Occipital lobe (tissue), 2 donors: ENCODE measurements around the gene TNNI3K. TPM values are rescaled to one million over a fixed set of nuclear protein-coding genes. Genes with fewer than 3 reads are reported as not detected.

Experiments
- DNase-seq: peaks from one replicate; lab custom pipeline; 2025; lab: John Stamatoyannopoulos, UW
- total RNA-seq: library from RNA; depleted of rRNA; stranded (reverse); fragments of >200 nt; gene quantifications from one replicate; pipeline ENCODE4 v1.2.3, GENCODE V29; 2014

The TNNI3K gene
- total RNA-seq, 1 donor from 2014 or later: 23.4 TPM

DNA sequence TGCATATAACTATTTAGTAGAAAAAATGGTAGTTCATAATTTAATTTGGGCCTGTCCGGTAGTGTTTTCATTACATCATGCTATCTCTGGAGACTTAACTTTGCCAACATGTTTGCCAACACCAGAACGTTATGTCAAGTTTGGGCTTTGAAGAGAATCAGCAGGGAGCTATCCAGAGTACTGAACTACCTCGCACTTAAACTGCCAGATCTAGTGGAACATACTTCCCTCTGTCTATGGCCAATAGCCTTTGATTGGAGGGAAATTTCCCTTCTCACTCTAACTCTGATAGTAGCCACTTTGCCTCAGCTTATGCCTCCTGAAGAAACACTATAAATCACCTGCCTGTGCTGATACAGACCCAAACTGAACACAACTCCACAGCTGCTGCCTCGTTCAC is 267.2 kb downstream of the TNNI3K start:
- DNase-seq: no peak

GRCh38 chr1:74502858-74503257 is 267.7 kb downstream of the TNNI3K start:
- DNase-seq: no peak

- DNase-seq: peak; percentile 64
Measured at GRCh38 chr1:74504125-74504932, 269.1 kb downstream of the TNNI3K start.

- DNase-seq: peak; percentile 35
Measured at GRCh38 chr1:74504933-74505512, 269.8 kb downstream of the TNNI3K start.

DNA sequence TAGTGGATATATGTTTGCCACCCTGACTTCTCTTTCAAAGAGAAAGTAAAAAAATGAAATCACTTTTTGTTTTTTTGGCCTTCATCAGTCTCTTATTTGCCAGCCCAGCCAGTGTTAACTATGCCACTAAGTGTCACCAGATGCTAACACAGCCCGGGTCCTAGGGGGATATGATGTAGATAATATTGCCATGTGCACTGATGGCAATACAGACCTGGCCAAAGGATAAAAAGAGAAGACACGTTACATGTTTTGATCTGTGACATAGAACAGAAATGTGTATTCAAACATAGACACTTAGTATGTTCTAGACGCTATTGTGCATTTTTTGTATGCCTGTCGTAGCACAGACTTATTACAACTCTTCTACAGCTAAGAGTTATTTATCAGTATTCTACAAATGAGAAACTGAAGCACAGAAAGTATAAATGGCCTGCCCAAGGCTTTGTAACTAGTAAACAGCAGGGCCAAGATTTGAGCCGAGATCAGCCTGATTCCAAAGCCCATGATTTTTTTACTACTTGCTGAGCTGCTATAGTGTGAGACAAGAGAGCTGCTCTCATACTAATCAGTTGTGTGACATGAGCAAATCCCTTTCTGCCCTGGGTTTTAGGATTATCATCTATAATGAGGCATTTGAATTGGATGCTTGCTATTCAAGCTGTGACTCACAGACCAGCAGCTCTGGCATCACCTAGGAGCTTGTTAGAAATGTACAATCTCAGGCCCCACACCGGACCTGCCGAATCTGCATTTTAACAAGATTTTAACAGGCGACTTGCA is 270.9 kb downstream of the TNNI3K start:
- DNase-seq: no peak

- DNase-seq: no peak
Measured at GRCh38 chr1:74508449-74508848, 273.3 kb downstream of the TNNI3K start.

GRCh38 chr1:74512170-74512915 is 277.2 kb downstream of the TNNI3K start, which contains the start of gene LRRC53:
LRRC53 (minus strand) TSS chr1:74512611; CDS start chr1:74483349, 29,262 bp downstream.
- DNase-seq: peak; percentile 60

GRCh38 chr1:74513411-74514300 is 278.5 kb downstream of the TNNI3K start:
- no peak for DNase-seq

GRCh38 chr1:74517599-74518051 is 282.4 kb downstream of the TNNI3K start:
- DNase-seq: no peak

DNA sequence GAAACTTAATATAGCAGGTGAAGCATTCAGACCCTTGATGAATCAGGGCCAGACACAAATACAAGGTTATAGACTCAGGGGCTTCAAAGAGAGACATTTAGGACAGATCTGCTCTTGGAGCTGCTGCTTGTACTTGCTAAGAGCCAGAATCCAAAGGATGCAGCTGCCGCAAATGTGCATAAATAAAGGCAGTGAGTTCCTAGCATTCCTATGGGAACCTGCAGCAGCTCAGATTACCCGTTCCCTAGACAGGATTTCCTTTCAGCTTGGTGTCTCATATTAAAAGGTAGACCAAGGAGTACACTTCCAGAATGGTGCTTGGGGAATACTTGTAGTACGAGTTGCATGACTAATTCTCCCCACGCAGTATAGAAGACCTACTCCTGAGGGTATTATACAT is 287.0 kb downstream of the TNNI3K start:
- DNase-seq: no peak

DNA sequence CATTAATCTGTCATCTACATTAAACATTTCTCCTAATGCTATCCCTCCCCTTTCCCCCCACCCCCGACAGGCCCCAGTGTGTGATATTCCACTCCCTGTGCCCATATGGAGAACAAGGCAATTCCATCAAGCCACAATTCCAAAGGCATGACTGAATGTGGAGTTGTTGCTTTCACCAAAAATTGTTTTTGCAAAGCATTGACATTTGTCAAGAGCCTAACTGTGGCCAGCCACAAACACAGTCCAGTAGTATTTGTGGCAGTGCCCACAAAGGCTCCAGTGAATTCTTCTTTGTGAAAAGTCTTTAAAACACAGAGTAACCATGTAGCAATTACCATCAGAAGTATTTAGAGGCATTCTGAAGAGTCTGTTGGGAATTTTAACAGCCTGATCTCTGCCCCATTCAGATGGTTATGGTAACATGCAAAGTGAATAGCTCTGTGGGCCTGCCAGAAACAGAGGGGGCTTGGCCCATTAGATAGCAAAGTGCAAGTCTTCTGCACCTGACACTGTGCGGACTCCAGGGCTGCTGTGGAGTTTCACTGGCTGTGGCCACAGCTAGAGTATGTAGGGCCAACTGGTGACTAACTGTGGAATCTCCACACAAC is 288.8 kb downstream of the TNNI3K start:
- no peak for DNase-seq

DNA sequence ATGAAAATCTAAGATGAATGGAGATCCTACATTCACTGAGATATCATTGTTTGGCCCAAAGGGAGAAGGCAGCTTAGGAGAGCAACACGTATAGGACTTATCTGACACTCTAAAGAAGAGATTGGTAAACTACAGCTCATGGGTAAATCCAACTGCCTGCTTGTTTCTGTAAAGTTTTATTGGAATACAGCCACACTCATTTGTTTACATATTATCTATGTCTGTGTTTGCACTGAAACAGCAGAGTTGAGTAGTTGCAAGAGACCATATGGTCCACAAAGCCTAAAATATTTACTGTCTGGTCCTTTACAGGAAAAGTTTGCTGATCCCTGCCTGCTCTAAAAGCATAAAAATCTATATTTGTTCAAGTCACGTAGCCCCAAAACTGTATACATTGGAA is 291.5 kb downstream of the TNNI3K start:
- DNase-seq: no peak

DNA sequence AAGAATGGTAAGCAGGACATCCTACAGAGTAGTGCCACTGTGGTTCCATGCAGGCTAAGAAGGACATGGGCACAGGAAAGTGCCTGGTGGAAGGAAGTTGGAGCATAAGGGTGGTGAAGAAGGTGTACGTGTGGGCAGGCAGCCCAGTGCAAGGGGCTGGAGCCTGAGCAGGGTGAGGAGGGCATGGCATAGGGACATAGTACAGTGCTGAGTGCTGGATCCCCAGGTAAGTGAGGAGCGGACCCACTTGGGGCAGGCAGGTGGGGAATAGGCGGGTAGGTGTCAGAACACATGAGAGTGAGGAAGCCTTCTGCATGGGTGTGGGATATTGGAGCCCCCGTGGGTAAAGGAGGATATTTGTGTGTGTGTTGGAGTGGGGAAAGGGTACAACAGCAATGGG is 292.9 kb downstream of the TNNI3K start:
- DNase-seq: no peak

GRCh38 chr1:74530892-74531291 is 295.7 kb downstream of the TNNI3K start:
- no peak for DNase-seq

- DNase-seq: no peak
Measured at GRCh38 chr1:74531796-74532195, 296.6 kb downstream of the TNNI3K start.

DNA sequence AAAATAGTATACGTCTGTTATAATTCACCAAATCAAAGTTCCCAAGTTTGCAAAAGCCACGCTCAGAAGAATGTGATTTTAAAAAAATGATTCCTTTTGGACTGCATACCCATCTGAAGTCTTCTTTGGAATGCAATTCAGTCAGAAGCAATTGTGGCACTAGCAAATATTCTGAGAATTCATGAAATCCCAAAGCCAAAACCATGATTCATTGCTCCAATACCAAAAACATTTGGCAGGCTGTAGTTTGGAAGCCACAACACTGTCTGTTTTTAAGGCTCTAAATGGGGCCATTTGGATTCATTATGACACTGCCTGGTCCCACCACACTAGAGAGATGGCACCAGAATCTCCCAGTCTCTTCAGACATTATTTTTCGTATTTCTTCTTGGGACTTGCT is 299.1 kb downstream of the TNNI3K start:
- no peak for DNase-seq

- DNase-seq: no peak
Measured at GRCh38 chr1:74545821-74546220, 310.6 kb downstream of the TNNI3K start.

- no peak for DNase-seq
Measured at GRCh38 chr1:74548961-74549750, 314.0 kb downstream of the TNNI3K start.

GRCh38 chr1:74549932-74550331 is 314.7 kb downstream of the TNNI3K start:
- DNase-seq: no peak
